Activated CD8-positive, alpha-beta T cell treated with anti-CD3 and anti-CD28 coated beads, Interleukin-2, amount 10 ng/mL, durations not matched to agents 7 days and 5 days (primary cell): ENCODE results near the gene CD247. TPM values are rescaled to one million over a fixed set of nuclear protein-coding genes. Genes with fewer than 3 reads are reported as not detected.

ENCODE experiments used
- ATAC-seq: fragments of 150-1000 bp; cut with Tn5 transposase; one replicate; pipeline ENCODE4 v1.10.0; 2021; ENCODE audit warnings: moderate library complexity
- CTCF ChIA-PET: fragments of 350-600 bp; sonication (Branson Sonifier 250); formaldehyde crosslinking; loops from one replicate; lab custom pipeline; 2021; ENCODE audit warnings: antibody characterized with exemption; lab: Charles Lee
- POLR2A ChIA-PET: fragments of 350-600 bp; sonication (Branson Sonifier 250); formaldehyde crosslinking; loops from one replicate; lab custom pipeline; 2021; ENCODE audit warnings: antibody characterized with exemption; lab: Charles Lee
- DNase-seq: peaks from one replicate; pipeline ENCODE4 v3.0.0-alpha.2; 2020
- H3K27ac Mint-ChIP-seq: one replicate; pipeline ENCODE4 v1.8.0; 2021; ENCODE audit warnings: mild to moderate bottlenecking, mixed read lengths
- H3K27me3 Mint-ChIP-seq: one replicate; pipeline ENCODE4 v1.8.0; 2021; ENCODE audit warnings: low read depth, mixed read lengths
- H3K36me3 Mint-ChIP-seq: one replicate; pipeline ENCODE4 v1.8.0; 2021; ENCODE audit warnings: low read depth, mixed read lengths
- H3K4me1 Mint-ChIP-seq: one replicate; pipeline ENCODE4 v1.8.0; 2021; ENCODE audit warnings: low read depth, mixed read lengths
- H3K4me3 Mint-ChIP-seq: one replicate; pipeline ENCODE4 v1.8.0; 2021; ENCODE audit warnings: mild to moderate bottlenecking, mixed read lengths
- H3K9me3 Mint-ChIP-seq: one replicate; pipeline ENCODE4 v1.8.0; 2022; ENCODE audit warnings: mixed read lengths; ENCODE audit not compliant: insufficient read depth
- total RNA-seq, 2 experiments: library from RNA; stranded (reverse); gene quantifications; one replicate each; pipeline ENCODE4 v1.2.3, GENCODE V29; 2021

Gene CD247
- total RNA-seq, 2 experiments from 2014 or later, result 243 to 251 TPM

- Mint-ChIP-seq H3K27me3 (no peaks in the 10 kb centered on the region), H3K4me1 (peaks cover 8% of the 10 kb centered on the region), H3K36me3 (peaks cover 27% of the 10 kb centered on the region), H3K4me3 (no peak overlapping the region), H3K9me3 (no peaks in the 10 kb centered on the region), H3K27ac (peak overlapping the region; percentile 7)
- DNase-seq, result no peak
- ChIA-PET POLR2A (no interaction called here), CTCF (interaction anchor here (1.0 to 7.2 kb wide), 5 partner anchors 10 to 144 kb away, joined by 3 to 43 read pairs (median 10); no protein-coding TSS in a partner anchor)
- ATAC-seq, result no peak
Observed at GRCh38 chr1:167412072-167412471, 106.3 kb downstream of the CD247 start.

GRCh38 chr1:167409183-167409582 is 109.1 kb downstream of the CD247 start:
- H3K27me3 Mint-ChIP-seq, result no peaks in the 10 kb centered on the region
- CTCF ChIA-PET, result interaction anchor here (0.9 to 7.2 kb wide), 9 partner anchors 7 to 198 kb away, joined by 3 to 43 read pairs (median 6); no protein-coding TSS in a partner anchor
- POLR2A ChIA-PET, result interaction anchor here (0.6 kb wide), 1 partner anchor 91 kb away, joined by 3 read pairs; no protein-coding TSS in a partner anchor
- DNase-seq (no peak), ATAC-seq (peak; percentile 55)
- H3K27ac Mint-ChIP-seq, result no peak overlapping the region
- no peaks in the 10 kb centered on the region for H3K4me1 Mint-ChIP-seq
- H3K9me3 Mint-ChIP-seq, result no peaks in the 10 kb centered on the region
- peaks cover 27% of the 10 kb centered on the region for H3K36me3 Mint-ChIP-seq
- H3K4me3 Mint-ChIP-seq, result no peak overlapping the region

GRCh38 chr1:167408355-167408754 is 110.0 kb downstream of the CD247 start:
- no peak overlapping the region for H3K4me3 Mint-ChIP-seq
- ATAC-seq (no peak), DNase-seq (no peak)
- no peaks in the 10 kb centered on the region for H3K9me3 Mint-ChIP-seq
- H3K27me3 Mint-ChIP-seq, result no peaks in the 10 kb centered on the region
- ChIA-PET CTCF (interaction anchor here (0.9 to 7.2 kb wide), 6 partner anchors 10 to 197 kb away, joined by 3 to 43 read pairs (median 6); no protein-coding TSS in a partner anchor), POLR2A (no interaction called here)
- peaks cover 27% of the 10 kb centered on the region for H3K36me3 Mint-ChIP-seq
- H3K4me1 Mint-ChIP-seq, result no peaks in the 10 kb centered on the region
- no peak overlapping the region for H3K27ac Mint-ChIP-seq

GRCh38 chr1:167404908-167405307 is 113.4 kb downstream of the CD247 start:
- no peak for ATAC-seq
- Mint-ChIP-seq H3K27ac (no peak overlapping the region), H3K27me3 (no peaks in the 10 kb centered on the region), H3K4me3 (no peak overlapping the region), H3K9me3 (no peaks in the 10 kb centered on the region), H3K36me3 (peaks cover 23% of the 10 kb centered on the region), H3K4me1 (peaks cover 8% of the 10 kb centered on the region)
- POLR2A ChIA-PET, result no interaction called here
- DNase-seq, result no peak
- CTCF ChIA-PET, result interaction anchor here (0.7 to 7.2 kb wide), 4 partner anchors 129 to 150 kb away, joined by 3 to 43 read pairs (median 4); no protein-coding TSS in a partner anchor

- ATAC-seq (no peak), DNase-seq (no peak)
- Mint-ChIP-seq H3K27ac (no peak overlapping the region), H3K27me3 (no peaks in the 10 kb centered on the region), H3K9me3 (no peaks in the 10 kb centered on the region), H3K4me3 (no peak overlapping the region), H3K4me1 (peaks cover 8% of the 10 kb centered on the region), H3K36me3 (peaks cover 23% of the 10 kb centered on the region)
- ChIA-PET CTCF (interaction anchor here (0.7 to 1.9 kb wide), 4 partner anchors 136 to 345 kb away, joined by 3 to 4 read pairs (median 4); no protein-coding TSS in a partner anchor), POLR2A (no interaction called here)
Observed at GRCh38 chr1:167404161-167404888, 114.0 kb downstream of the CD247 start.

GRCh38 chr1:167401260-167401873 is 117.0 kb downstream of the CD247 start:
- no peaks in the 10 kb centered on the region for H3K9me3 Mint-ChIP-seq
- H3K27ac Mint-ChIP-seq, result no peak overlapping the region
- peak; percentile 91 for ATAC-seq
- peak; percentile 73 for DNase-seq
- H3K4me1 Mint-ChIP-seq, result peaks cover 8% of the 10 kb centered on the region
- POLR2A ChIA-PET, result no interaction called here
- H3K27me3 Mint-ChIP-seq, result no peaks in the 10 kb centered on the region
- no peak overlapping the region for H3K4me3 Mint-ChIP-seq
- peaks cover 34% of the 10 kb centered on the region for H3K36me3 Mint-ChIP-seq
- CTCF ChIA-PET, result interaction anchor here (0.6 to 3.1 kb wide), 33 partner anchors 8 to 236 kb away, joined by 3 to 20 read pairs (median 4); partner anchors contain the start of genes CD247 and CREG1

- Mint-ChIP-seq H3K27ac (no peak overlapping the region), H3K36me3 (peaks cover 26% of the 10 kb centered on the region), H3K4me3 (no peak overlapping the region), H3K27me3 (no peaks in the 10 kb centered on the region), H3K9me3 (no peaks in the 10 kb centered on the region), H3K4me1 (peaks cover 8% of the 10 kb centered on the region)
- ATAC-seq (no peak), DNase-seq (no peak)
- POLR2A ChIA-PET, result no interaction called here
- CTCF ChIA-PET, result interaction anchor here (0.6 to 3.1 kb wide), 20 partner anchors 8 to 154 kb away, joined by 3 to 20 read pairs (median 6); partner anchors contain the start of genes CD247 and CREG1
Observed at GRCh38 chr1:167400359-167400953, 117.9 kb downstream of the CD247 start.

- peaks cover 6% of the 10 kb centered on the region for H3K36me3 Mint-ChIP-seq
- CTCF ChIA-PET, result interaction anchor here (1.4 to 2.5 kb wide), 3 partner anchors 10 to 148 kb away, joined by 7 to 18 read pairs (median 8); no protein-coding TSS in a partner anchor
- no peaks in the 10 kb centered on the region for H3K27me3 Mint-ChIP-seq
- H3K4me3 Mint-ChIP-seq, result no peak overlapping the region
- H3K4me1 Mint-ChIP-seq, result no peaks in the 10 kb centered on the region
- ATAC-seq (no peak), DNase-seq (no peak)
- H3K27ac Mint-ChIP-seq, result no peak overlapping the region
- POLR2A ChIA-PET, result no interaction called here
- no peaks in the 10 kb centered on the region for H3K9me3 Mint-ChIP-seq
Observed at GRCh38 chr1:167392200-167392696, 126.1 kb downstream of the CD247 start.

GRCh38 chr1:167388976-167389375 is 129.4 kb downstream of the CD247 start:
- no peak overlapping the region for H3K4me3 Mint-ChIP-seq
- H3K9me3 Mint-ChIP-seq, result no peaks in the 10 kb centered on the region
- ATAC-seq (no peak), DNase-seq (no peak)
- no peak overlapping the region for H3K27ac Mint-ChIP-seq
- H3K36me3 Mint-ChIP-seq, result peaks cover 14% of the 10 kb centered on the region
- H3K4me1 Mint-ChIP-seq, result no peaks in the 10 kb centered on the region
- ChIA-PET POLR2A (no interaction called here), CTCF (interaction anchor here (1.7 kb wide), 1 partner anchor 15 kb away, joined by 4 read pairs; no protein-coding TSS in a partner anchor)
- no peaks in the 10 kb centered on the region for H3K27me3 Mint-ChIP-seq

- Mint-ChIP-seq H3K4me1 (no peaks in the 10 kb centered on the region), H3K27ac (no peak overlapping the region), H3K4me3 (no peak overlapping the region), H3K27me3 (no peaks in the 10 kb centered on the region), H3K9me3 (no peaks in the 10 kb centered on the region), H3K36me3 (peaks cover 15% of the 10 kb centered on the region)
- ChIA-PET CTCF (interaction anchor here (0.7 to 1.7 kb wide), 2 partner anchors 14 to 147 kb away, joined by 3 to 4 read pairs; no protein-coding TSS in a partner anchor), POLR2A (no interaction called here)
- ATAC-seq (no peak), DNase-seq (no peak)
Observed at GRCh38 chr1:167387251-167387910, 130.9 kb downstream of the CD247 start.
